HL-60 (cell line): ENCODE data around the gene GPHN.

Experiments used
- DNase-seq, 2 experiments: peaks; one replicate each; pipeline ENCODE4 v3.0.0-alpha.2; 2010 to 2020; ENCODE audit warnings: low read depth in 1 of 2, low spot score in 1 of 2
- H3K27ac ChIP-seq: fragments of 250-450 bp; sonication (Bioruptor Pico); replicated peaks from 2 replicates; pipeline ENCODE4 v1.5.1; 2020; ENCODE audit warnings: mild to moderate bottlenecking, moderate library complexity
- H3K27me3 ChIP-seq: fragments of 250-450 bp; sonication (Bioruptor Pico); 2 replicates; pipeline ENCODE4 v1.5.1; 2021; ENCODE audit warnings: mild to moderate bottlenecking, moderate library complexity; ENCODE audit not compliant: insufficient read depth, poor library complexity, severe bottlenecking
- H3K4me3 ChIP-seq: replicated peaks from 2 replicates; pipeline ENCODE4 v1.5.1; 2011; ENCODE audit warnings: mild to moderate bottlenecking, control low read depth, low read length; ENCODE audit not compliant: insufficient read depth
- CTCF ChIP-seq: IDR thresholded peaks from one replicate; pipeline ENCODE4 v1.5.1; 2011; ENCODE audit warnings: low read length, control low read depth, inconsistent platforms; ENCODE audit not compliant: insufficient read depth
- GABPA ChIP-seq: IDR thresholded peaks from 2 replicates; pipeline ENCODE4 v1.6.1; 2012; ENCODE audit warnings: low read depth
- POLR2AphosphoS5 ChIP-seq: IDR thresholded peaks from 2 replicates; pipeline ENCODE4 v1.6.1; 2012; ENCODE audit warnings: low read depth
- REST ChIP-seq: IDR thresholded peaks from 2 replicates; pipeline ENCODE4 v1.6.1; 2012; ENCODE audit warnings: low read depth; ENCODE audit not compliant: insufficient replicate concordance
- SPI1 ChIP-seq: IDR thresholded peaks from 2 replicates; pipeline ENCODE4 v1.6.1; 2012; ENCODE audit warnings: low read depth, mild to moderate bottlenecking, borderline replicate concordance

GPHN gene

GRCh38 chr14:66698503-66698902 is 190.6 kb downstream of the GPHN start:
- no peaks in the 10 kb centered on the region for H3K27me3 ChIP-seq
- no peak overlapping the region for H3K27ac ChIP-seq
- no peak overlapping the region for H3K4me3 ChIP-seq
- TF ChIP-seq GABPA, result no peak
- no peak for TF ChIP-seq SPI1
- no peak for TF ChIP-seq REST
- no peak for TF ChIP-seq CTCF
- TF ChIP-seq POLR2AphosphoS5, result no peak
- DNase-seq, result no peak

GRCh38 chr14:66701813-66702212 is 193.9 kb downstream of the GPHN start:
- TF ChIP-seq GABPA (no peak), POLR2AphosphoS5 (no peak), REST (no peak), CTCF (no peak), SPI1 (no peak)
- Histone ChIP-seq H3K27me3 (no peaks in the 10 kb centered on the region), H3K4me3 (no peak overlapping the region), H3K27ac (no peak overlapping the region)
- DNase-seq, result no peak

- Histone ChIP-seq H3K27ac (no peak overlapping the region), H3K4me3 (no peak overlapping the region), H3K27me3 (no peaks in the 10 kb centered on the region)
- DNase-seq, result no peak
- TF ChIP-seq POLR2AphosphoS5, result no peak
- no peak for TF ChIP-seq REST
- TF ChIP-seq SPI1, result no peak
- no peak for TF ChIP-seq CTCF
- no peak for TF ChIP-seq GABPA
Observed at GRCh38 chr14:66708267-66708666, 200.3 kb downstream of the GPHN start.
